Type B pancreatic cell (in vitro differentiated cells): ENCODE results near the gene TSHR. TPM values are rescaled to one million over a fixed set of nuclear protein-coding genes. Genes with fewer than 3 reads are reported as not detected.
"Not testable (repeated sequence)": the region's sequence is repeated elsewhere in the genome, so short reads cannot be mapped to it uniquely, and the experiment has no call there.

ENCODE experiments used
- DNase-seq: peaks from one replicate; pipeline ENCODE4 v3.0.0; 2021; ENCODE audit warnings: mixed read lengths; ENCODE audit not compliant: unreplicated experiment; ENCODE audit errors: extremely low spot score
- H3K27ac Mint-ChIP-seq: 2 replicates; pipeline ENCODE4 v1.8.0; 2021; ENCODE audit warnings: mild to moderate bottlenecking, mixed read lengths
- H3K27me3 Mint-ChIP-seq: 2 replicates; pipeline ENCODE4 v1.8.0; 2021; ENCODE audit warnings: mixed read lengths
- H3K36me3 Mint-ChIP-seq: 2 replicates; pipeline ENCODE4 v1.8.0; 2021; ENCODE audit warnings: mixed read lengths
- H3K4me1 Mint-ChIP-seq: one replicate; pipeline ENCODE4 v1.8.0; 2021; ENCODE audit warnings: mixed read lengths; ENCODE audit not compliant: unreplicated experiment
- H3K4me3 Mint-ChIP-seq: 2 replicates; pipeline ENCODE4 v1.8.0; 2021; ENCODE audit warnings: mild to moderate bottlenecking, mixed read lengths
- H3K9me3 Mint-ChIP-seq: 2 replicates; pipeline ENCODE4 v1.8.0; 2021; ENCODE audit warnings: mixed read lengths
- CTCF ChIP-seq: fragments of 200-600 bp; sonication (generic); conservative IDR thresholded peaks from 2 replicates; pipeline ENCODE4 v1.5.0; 2021; ENCODE audit warnings: antibody characterized with exemption, mild to moderate bottlenecking
- total RNA-seq: library from RNA; stranded (reverse); gene quantifications from 2 replicates; pipeline ENCODE4 v1.2.1, GENCODE V29; 2021; ENCODE audit warnings: low replicate concordance

TSHR gene
- total RNA-seq, 1 donor from 2014 or later, result 0.65 TPM

- TF ChIP-seq CTCF, result no peak
- DNase-seq, result no peak
- H3K4me3 Mint-ChIP-seq, result no peak overlapping the region
- peaks cover 28% of the 10 kb centered on the region for H3K27me3 Mint-ChIP-seq
- no peaks in the 10 kb centered on the region for H3K9me3 Mint-ChIP-seq
- H3K4me1 Mint-ChIP-seq, result peaks cover 13% of the 10 kb centered on the region
- H3K27ac Mint-ChIP-seq, result no peak overlapping the region
- H3K36me3 Mint-ChIP-seq, result no peaks in the 10 kb centered on the region
These were observed 10.4 kb upstream of the TSHR start for GRCh38 chr14:80944861-80945617.

GRCh38 chr14:80946187-80946586 is 9.2 kb upstream of the TSHR start:
- H3K4me3 Mint-ChIP-seq, result no peak overlapping the region
- peaks cover 37% of the 10 kb centered on the region for H3K27me3 Mint-ChIP-seq
- H3K36me3 Mint-ChIP-seq, result no peaks in the 10 kb centered on the region
- H3K4me1 Mint-ChIP-seq, result peaks cover 13% of the 10 kb centered on the region
- DNase-seq, result no peak
- H3K9me3 Mint-ChIP-seq, result no peaks in the 10 kb centered on the region
- H3K27ac Mint-ChIP-seq, result no peak overlapping the region
- no peak for TF ChIP-seq CTCF

GRCh38 chr14:80946797-80947196 is 8.6 kb upstream of the TSHR start:
- no peaks in the 10 kb centered on the region for H3K9me3 Mint-ChIP-seq
- peaks cover 41% of the 10 kb centered on the region for H3K27me3 Mint-ChIP-seq
- no peaks in the 10 kb centered on the region for H3K36me3 Mint-ChIP-seq
- no peak overlapping the region for H3K27ac Mint-ChIP-seq
- no peak for TF ChIP-seq CTCF
- H3K4me3 Mint-ChIP-seq, result no peak overlapping the region
- DNase-seq, result no peak
- H3K4me1 Mint-ChIP-seq, result peaks cover 12% of the 10 kb centered on the region

- no peak for TF ChIP-seq CTCF
- H3K9me3 Mint-ChIP-seq, result no peaks in the 10 kb centered on the region
- no peak overlapping the region for H3K4me3 Mint-ChIP-seq
- H3K27me3 Mint-ChIP-seq, result peaks cover 47% of the 10 kb centered on the region
- no peaks in the 10 kb centered on the region for H3K4me1 Mint-ChIP-seq
- H3K36me3 Mint-ChIP-seq, result no peaks in the 10 kb centered on the region
- no peak for DNase-seq
- H3K27ac Mint-ChIP-seq, result no peak overlapping the region
These were observed 7.1 kb upstream of the TSHR start for GRCh38 chr14:80948291-80948690.

- no peak overlapping the region for H3K4me3 Mint-ChIP-seq
- H3K36me3 Mint-ChIP-seq, result no peaks in the 10 kb centered on the region
- no peak for DNase-seq
- no peaks in the 10 kb centered on the region for H3K9me3 Mint-ChIP-seq
- H3K27me3 Mint-ChIP-seq, result peaks cover 63% of the 10 kb centered on the region
- peaks cover 3% of the 10 kb centered on the region for H3K4me1 Mint-ChIP-seq
- TF ChIP-seq CTCF, result no peak
- H3K27ac Mint-ChIP-seq, result no peak overlapping the region
These were observed 3.9 kb upstream of the TSHR start for GRCh38 chr14:80951491-80951890.

- H3K27ac Mint-ChIP-seq, H3K9me3 Mint-ChIP-seq, H3K36me3 Mint-ChIP-seq, DNase-seq, H3K4me3 Mint-ChIP-seq, H3K4me1 Mint-ChIP-seq: not testable (repeated sequence)
- peaks cover 72% of the 10 kb centered on the region for H3K27me3 Mint-ChIP-seq
These were observed 2.2 kb upstream of the TSHR start for GRCh38 chr14:80953211-80953610.
